ENCODE measurements around the gene EI24. TPM values are rescaled to one million over a fixed set of nuclear protein-coding genes. Genes with fewer than 3 reads are reported as not detected.
"Not testable (repeated sequence)": the region's sequence is repeated elsewhere in the genome, so short reads cannot be mapped to it uniquely, and the experiment has no call there.

The EI24 gene
- total RNA-seq, 4 donors from 2014 or later, result 88.9 to 140 (median 127) TPM

DNA sequence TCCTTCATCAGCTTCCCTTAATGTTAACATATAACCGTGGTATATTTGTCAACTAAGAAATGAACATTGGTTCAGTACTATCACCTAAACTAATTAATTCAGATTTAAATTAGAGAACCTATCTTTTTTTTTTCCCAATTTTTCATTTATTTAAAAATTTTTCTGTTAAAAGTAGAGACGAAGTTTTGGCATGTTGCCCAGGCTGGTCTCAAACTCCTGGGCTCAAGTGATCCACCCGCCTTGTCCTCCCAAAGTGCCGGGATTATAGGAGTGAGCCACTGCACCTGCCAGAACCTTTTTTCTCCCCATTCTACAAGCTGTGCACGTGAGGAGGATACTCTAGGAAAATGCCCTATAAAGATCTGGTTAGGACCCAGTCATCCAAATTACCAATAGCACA, 3.6 kb downstream of the EI24 start:
- in situ Hi-C loops (cut with MboI; ENCODE audit: low sequenced_read_pairs in 4 of 4), result loop anchor here in 1 of 4 donors (25.0 kb wide), 1 partner anchor 461 kb away; the partner anchor contains the start of gene TMEM218
- no peak overlapping the region for H3K4me3 ChIP-seq
- H3K27ac ChIP-seq, result no peak overlapping the region
- peaks cover 18 to 20% of the 10 kb centered on the region in 2 donors for H3K4me1 ChIP-seq
- ATAC-seq, result no peak
- TF ChIP-seq POLR2A (IDR thresholded peaks at IDR 0.05), result no peak
- TF ChIP-seq, protein P1, sequence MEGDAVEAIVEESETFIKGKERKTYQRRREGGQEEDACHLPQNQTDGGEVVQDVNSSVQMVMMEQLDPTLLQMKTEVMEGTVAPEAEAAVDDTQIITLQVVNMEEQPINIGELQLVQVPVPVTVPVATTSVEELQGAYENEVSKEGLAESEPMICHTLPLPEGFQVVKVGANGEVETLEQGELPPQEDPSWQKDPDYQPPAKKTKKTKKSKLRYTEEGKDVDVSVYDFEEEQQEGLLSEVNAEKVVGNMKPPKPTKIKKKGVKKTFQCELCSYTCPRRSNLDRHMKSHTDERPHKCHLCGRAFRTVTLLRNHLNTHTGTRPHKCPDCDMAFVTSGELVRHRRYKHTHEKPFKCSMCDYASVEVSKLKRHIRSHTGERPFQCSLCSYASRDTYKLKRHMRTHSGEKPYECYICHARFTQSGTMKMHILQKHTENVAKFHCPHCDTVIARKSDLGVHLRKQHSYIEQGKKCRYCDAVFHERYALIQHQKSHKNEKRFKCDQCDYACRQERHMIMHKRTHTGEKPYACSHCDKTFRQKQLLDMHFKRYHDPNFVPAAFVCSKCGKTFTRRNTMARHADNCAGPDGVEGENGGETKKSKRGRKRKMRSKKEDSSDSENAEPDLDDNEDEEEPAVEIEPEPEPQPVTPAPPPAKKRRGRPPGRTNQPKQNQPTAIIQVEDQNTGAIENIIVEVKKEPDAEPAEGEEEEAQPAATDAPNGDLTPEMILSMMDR (IDR thresholded peaks at IDR 0.05 in 4 of 5, conservative IDR thresholded peaks at IDR 0.05 in 1 of 5), result no peak
- H3K36me3 ChIP-seq, result peaks cover 0 to 55% of the 10 kb centered on the region in 2 donors
- H3K27me3 ChIP-seq, result no peaks in the 10 kb centered on the region
- no peaks in the 10 kb centered on the region for H3K9me3 ChIP-seq
- intact Hi-C loops (cut with DNase I; ENCODE audit: low total_unique reads), result loop anchor here (5.0 kb wide), 1 partner anchor 34 kb away; no protein-coding TSS in a partner anchor
- DNase-seq, result no peak

DNA sequence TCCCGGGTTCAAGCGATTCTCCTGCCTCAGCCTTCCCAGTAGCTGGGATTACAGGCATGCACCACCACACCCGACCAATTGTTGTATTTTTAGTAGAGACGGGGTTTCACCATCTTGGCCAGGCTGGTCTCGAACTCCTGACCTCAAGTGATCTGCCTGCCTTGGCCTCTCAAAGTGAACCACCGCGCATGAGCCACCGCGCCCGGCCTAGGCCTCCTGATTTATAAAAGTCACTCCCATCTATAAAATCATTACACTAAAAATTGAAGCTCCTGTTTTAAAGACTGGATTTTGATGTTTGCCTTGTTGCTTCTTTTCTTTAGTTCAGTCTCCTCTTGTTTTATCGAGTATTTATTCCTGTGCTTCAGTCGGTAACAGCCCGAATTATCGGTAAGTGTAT, 7.9 kb downstream of the EI24 start:
- intact Hi-C loops (cut with DNase I; ENCODE audit: low total_unique reads); DNase-seq; H3K4me3 ChIP-seq; H3K4me1 ChIP-seq; ATAC-seq; H3K9me3 ChIP-seq; H3K27ac ChIP-seq; H3K27me3 ChIP-seq: not testable (repeated sequence)
- in situ Hi-C loops (cut with MboI; ENCODE audit: low sequenced_read_pairs in 4 of 4), result loop anchor here in 1 of 4 donors (25.0 kb wide), 1 partner anchor 635 kb away; the partner anchor contains the start of genes FAM118B and RPUSD4
- peaks cover 10 to 98% of the 10 kb centered on the region in 2 donors for H3K36me3 ChIP-seq

DNA sequence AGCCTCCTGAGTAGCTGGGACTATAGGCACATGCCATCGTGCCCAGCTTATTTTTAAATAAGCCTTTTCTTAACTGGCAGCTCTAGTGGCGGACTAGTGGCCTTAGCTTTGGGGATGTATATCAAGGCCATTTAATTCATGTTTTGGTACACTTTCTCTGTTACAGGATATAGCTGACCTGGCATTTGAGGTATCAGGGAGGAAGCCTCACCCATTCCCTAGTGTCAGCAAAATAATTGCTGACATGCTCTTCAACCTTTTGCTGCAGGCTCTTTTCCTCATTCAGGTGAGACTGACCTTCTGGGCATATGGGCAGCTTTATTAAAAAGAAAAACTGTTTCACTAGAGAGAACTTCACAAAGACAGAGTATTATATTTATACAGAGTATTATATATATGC, 9.5 kb downstream of the EI24 start:
- no peak for ATAC-seq
- no peak overlapping the region for H3K4me3 ChIP-seq
- peaks cover 13 to 99% of the 10 kb centered on the region in 2 donors for H3K36me3 ChIP-seq
- no peak for TF ChIP-seq POLR2A (IDR thresholded peaks at IDR 0.05)
- TF ChIP-seq, protein P1 (IDR thresholded peaks at IDR 0.05 in 4 of 5, conservative IDR thresholded peaks at IDR 0.05 in 1 of 5), result no peak
- no peaks in the 10 kb centered on the region for H3K9me3 ChIP-seq
- no peaks in the 10 kb centered on the region for H3K4me1 ChIP-seq
- H3K27ac ChIP-seq, result no peak overlapping the region
- intact Hi-C loops (cut with DNase I; ENCODE audit: low total_unique reads), result no loop called here
- in situ Hi-C loops (cut with MboI; ENCODE audit: low sequenced_read_pairs in 4 of 4), result loop anchor here in 1 of 4 donors (25.0 kb wide), 1 partner anchor 634 kb away; the partner anchor contains the start of genes FAM118B and RPUSD4
- no peak for DNase-seq
- no peaks in the 10 kb centered on the region for H3K27me3 ChIP-seq

DNA sequence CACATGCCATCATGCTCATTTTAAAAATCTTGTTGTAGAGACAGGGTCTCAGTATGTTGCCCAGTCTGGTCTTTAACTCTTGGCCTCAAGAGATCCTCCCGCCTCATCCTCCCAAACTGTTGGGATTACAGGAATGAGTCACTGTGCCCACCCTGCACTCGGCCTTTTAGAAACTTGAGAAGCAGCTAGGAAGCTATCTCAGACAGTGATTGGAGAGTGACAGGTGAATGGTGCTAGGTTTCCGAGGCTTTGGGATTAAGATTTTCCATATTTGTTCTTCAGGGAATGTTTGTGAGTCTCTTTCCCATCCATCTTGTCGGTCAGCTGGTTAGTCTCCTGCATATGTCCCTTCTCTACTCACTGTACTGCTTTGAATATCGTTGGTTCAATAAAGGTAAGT, 10.5 kb downstream of the EI24 start:
- ATAC-seq, result no peak
- peaks cover 13 to 99% of the 10 kb centered on the region in 2 donors for H3K36me3 ChIP-seq
- intact Hi-C loops (cut with DNase I; ENCODE audit: low total_unique reads), result no loop called here

DNA sequence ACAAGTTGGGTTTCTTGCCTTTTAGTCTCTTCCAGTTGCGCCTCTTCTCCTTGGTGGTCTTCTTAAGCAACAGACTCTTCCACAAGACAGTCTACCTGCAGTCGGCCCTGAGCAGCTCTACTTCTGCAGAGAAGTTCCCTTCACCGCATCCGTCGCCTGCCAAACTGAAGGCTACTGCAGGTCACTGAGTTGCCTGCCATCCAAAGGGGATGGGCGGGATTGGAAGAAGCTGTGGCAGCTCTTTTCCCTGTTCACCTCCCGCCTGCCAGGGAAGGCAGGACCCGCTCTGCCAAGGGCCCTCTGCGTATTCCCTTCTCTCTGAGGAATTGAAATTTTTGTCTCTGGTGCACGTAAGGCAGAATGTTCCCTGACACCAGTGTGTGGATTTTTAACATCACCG, 14.2 kb downstream of the EI24 start:
- Histone ChIP-seq H3K27me3 (no peaks in the 10 kb centered on the region), H3K36me3 (peaks cover 13 to 65% of the 10 kb centered on the region in 2 donors), H3K9me3 (no peaks in the 10 kb centered on the region), H3K27ac (no peak overlapping the region), H3K4me1 (no peaks in the 10 kb centered on the region), H3K4me3 (no peak overlapping the region)
- in situ Hi-C loops (cut with MboI; ENCODE audit: low sequenced_read_pairs in 4 of 4), result loop anchor here in 1 of 4 donors (25.0 kb wide), 1 partner anchor 629 kb away; the partner anchor contains the start of genes FAM118B and RPUSD4
- ATAC-seq, result no peak
- intact Hi-C loops (cut with DNase I; ENCODE audit: low total_unique reads), result no loop called here
- DNase-seq, result no peak
- TF ChIP-seq, protein P1 (IDR thresholded peaks at IDR 0.05 in 4 of 5, conservative IDR thresholded peaks at IDR 0.05 in 1 of 5), result no peak
- TF ChIP-seq POLR2A (IDR thresholded peaks at IDR 0.05), result no peak

More for the DNA sequence above, 10.5 kb downstream of the EI24 start:
- no peak for DNase-seq
- Histone ChIP-seq H3K27me3 (no peaks in the 10 kb centered on the region), H3K27ac (no peak overlapping the region), H3K4me1 (no peaks in the 10 kb centered on the region), H3K9me3 (no peaks in the 10 kb centered on the region), H3K4me3 (no peak overlapping the region)
- TF ChIP-seq, protein P1 (IDR thresholded peaks at IDR 0.05 in 4 of 5, conservative IDR thresholded peaks at IDR 0.05 in 1 of 5), result no peak
- TF ChIP-seq POLR2A (IDR thresholded peaks at IDR 0.05), result no peak
- in situ Hi-C loops (cut with MboI; ENCODE audit: low sequenced_read_pairs in 4 of 4), result loop anchor here in 1 of 4 donors (25.0 kb wide), 1 partner anchor 632 kb away; the partner anchor contains the start of genes FAM118B and RPUSD4
